Measurements from ENCODE around the gene PRPH2. TPM values are rescaled to one million over a fixed set of nuclear protein-coding genes. Genes with fewer than 3 reads are reported as not detected.

Gene PRPH2
- total and polyA plus RNA-seq, 8 donors = 0.34 to 2.2 (median 1.3) TPM

GRCh38 chr6:42652024-42652746 lies 70.2 kb downstream of the PRPH2 start:
- ATAC-seq = no peak
- no peaks in the 10 kb centered on the region for H3K9me3 ChIP-seq
- no peak for FAIRE-seq
- intact Hi-C loops (cut with DNase I) = no loop called here
- 85 to 91% methylated on average over 5 of the region's 5 CpGs for WGBS, 2 donors
- H3K4me3 ChIP-seq = no peak overlapping the region
- TF ChIP-seq, protein P1, sequence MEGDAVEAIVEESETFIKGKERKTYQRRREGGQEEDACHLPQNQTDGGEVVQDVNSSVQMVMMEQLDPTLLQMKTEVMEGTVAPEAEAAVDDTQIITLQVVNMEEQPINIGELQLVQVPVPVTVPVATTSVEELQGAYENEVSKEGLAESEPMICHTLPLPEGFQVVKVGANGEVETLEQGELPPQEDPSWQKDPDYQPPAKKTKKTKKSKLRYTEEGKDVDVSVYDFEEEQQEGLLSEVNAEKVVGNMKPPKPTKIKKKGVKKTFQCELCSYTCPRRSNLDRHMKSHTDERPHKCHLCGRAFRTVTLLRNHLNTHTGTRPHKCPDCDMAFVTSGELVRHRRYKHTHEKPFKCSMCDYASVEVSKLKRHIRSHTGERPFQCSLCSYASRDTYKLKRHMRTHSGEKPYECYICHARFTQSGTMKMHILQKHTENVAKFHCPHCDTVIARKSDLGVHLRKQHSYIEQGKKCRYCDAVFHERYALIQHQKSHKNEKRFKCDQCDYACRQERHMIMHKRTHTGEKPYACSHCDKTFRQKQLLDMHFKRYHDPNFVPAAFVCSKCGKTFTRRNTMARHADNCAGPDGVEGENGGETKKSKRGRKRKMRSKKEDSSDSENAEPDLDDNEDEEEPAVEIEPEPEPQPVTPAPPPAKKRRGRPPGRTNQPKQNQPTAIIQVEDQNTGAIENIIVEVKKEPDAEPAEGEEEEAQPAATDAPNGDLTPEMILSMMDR (IDR thresholded peaks at IDR 0.05) = no peak
- DNase-seq = no peak
- H3K27me3 ChIP-seq = no peaks in the 10 kb centered on the region
- H3K36me3 ChIP-seq = peaks cover 2 to 60% (median 6%) of the 10 kb centered on the region in 3 donors
- no peak overlapping the region for H3K27ac ChIP-seq
- H3K4me1 ChIP-seq = no peaks in the 10 kb centered on the region

Other genes starting within 250 kb of the PRPH2 start
- 10 to 100 TPM; 15.4 to 22.0 (median 18.5) TPM for gene UBR2, start 158.6 kb downstream of the PRPH2 start, total RNA-seq
- 10 to 100 TPM in 1 of 2 donors, 1 to 10 TPM in 1; 9.4 to 11.5 TPM for gene UBR2, start 158.6 kb downstream of the PRPH2 start, polyA plus RNA-seq
- 10 to 100 TPM in 1 of 6 donors, 1 to 10 TPM in 5; 5.1 to 11.2 (median 8.8) TPM for gene TBCC, start 23.5 kb upstream of the PRPH2 start, total RNA-seq
- 10 to 100 TPM; 16.0 to 35.4 TPM for gene TBCC, start 23.5 kb upstream of the PRPH2 start, polyA plus RNA-seq
- gene BICRAL, start 59.5 kb upstream of the PRPH2 start, total RNA-seq = 10 to 100 TPM in 1 of 6 donors, 1 to 10 TPM in 5; 6.3 to 10.5 (median 7.4) TPM
- 1 to 10 TPM; 2.9 to 5.3 TPM for gene BICRAL, start 59.5 kb upstream of the PRPH2 start, polyA plus RNA-seq
- gene RPL7L1, start 157.0 kb upstream of the PRPH2 start, total RNA-seq = 10 to 100 TPM; 23.7 to 43.9 (median 39.2) TPM
- 10 to 100 TPM; 29.5 to 34.4 TPM for gene RPL7L1, start 157.0 kb upstream of the PRPH2 start, polyA plus RNA-seq
- under 1 TPM in 1 of 6 donors, not detected in 5; 0.66 TPM for gene PTCRA, start 193.5 kb upstream of the PRPH2 start, total RNA-seq
- not detected for gene PTCRA, start 193.5 kb upstream of the PRPH2 start, polyA plus RNA-seq
- 10 to 100 TPM; 28.3 to 59.7 (median 34.1) TPM for gene CNPY3, start 206.9 kb upstream of the PRPH2 start, total RNA-seq
- gene CNPY3, start 206.9 kb upstream of the PRPH2 start, polyA plus RNA-seq = 10 to 100 TPM; 41.9 to 55.4 TPM
- 100 to 1,000 TPM in 3 of 6 donors, 10 to 100 TPM in 3; 19.0 to 295 (median 102) TPM for gene GNMT, start 238.2 kb upstream of the PRPH2 start, total RNA-seq
- 100 to 1,000 TPM in 1 of 2 donors, 10 to 100 TPM in 1; 57.9 to 443 TPM for gene GNMT, start 238.2 kb upstream of the PRPH2 start, polyA plus RNA-seq

Measured in pancreas (tissue), 10 donors.